HEK293 (cell line): ENCODE data around the gene MYH14.
"Not testable (repeated sequence)": the region's sequence is repeated elsewhere in the genome, so short reads cannot be mapped to it uniquely, and the experiment has no call there.

Experiments
- CTCF ChIA-PET: fragments of 350-600 bp; formaldehyde crosslinking; extraction: SDS; loops from one replicate; lab custom pipeline; 2021; ENCODE audit warnings: antibody characterized with exemption; lab: Yijun Ruan, JAX
- POLR2A ChIA-PET: fragments of 300-600 bp; formaldehyde crosslinking; extraction: SDS; loops from one replicate; lab custom pipeline; 2020; ENCODE audit warnings: antibody characterized with exemption, inconsistent platforms; lab: Yijun Ruan, JAX
- H3K27ac ChIP-seq: fragments of 200-500 bp; sonication (Bioruptor generic); 2 replicates; pipeline ENCODE4 v1.5.1; 2014; ENCODE audit warnings: low read depth, low read length, control low read depth, inconsistent platforms; ENCODE audit errors: extremely low read depth
- H3K36me3 ChIP-seq, 2 experiments: fragments of 200-500 bp in 1 of 2; sonication (Bioruptor generic) in 1 of 2; 1 replicate in 1 of 2; 2 replicates in 1 of 2; pipeline ENCODE4 v1.5.1; 2014 to 2017; ENCODE audit warnings: inconsistent platforms in 2 of 2, low read length in 2 of 2; ENCODE audit not compliant: control insufficient read depth in 2 of 2, insufficient read depth in 1 of 2
- H3K4me1 ChIP-seq: fragments of 200-500 bp; sonication (Bioruptor generic); 2 replicates; pipeline ENCODE4 v1.5.1; 2014; ENCODE audit warnings: mild to moderate bottlenecking, low read length, inconsistent platforms; ENCODE audit not compliant: control insufficient read depth, insufficient read depth
- H3K4me3 ChIP-seq: 2 replicates; pipeline ENCODE4 v1.5.1; 2011; ENCODE audit warnings: low read depth, mild to moderate bottlenecking, control low read depth, low read length, moderate library complexity
- H3K9me3 ChIP-seq: fragments of 200-500 bp; sonication (Bioruptor generic); 2 replicates; pipeline ENCODE4 v1.5.1; 2014; ENCODE audit warnings: low read depth, low read length, inconsistent platforms; ENCODE audit not compliant: control insufficient read depth, insufficient read depth
- EGR2 ChIP-seq: fragments of 450-650 bp; formaldehyde crosslinking; IDR thresholded peaks from 2 replicates; pipeline ENCODE4 v1.5.1; 2016; ENCODE audit warnings: low read depth, missing biosample characterization, missing genetic modification characterization
- WT1 ChIP-seq: fragments of 450-650 bp; formaldehyde crosslinking; IDR thresholded peaks from 2 replicates; pipeline ENCODE4 v1.5.1; 2016; ENCODE audit warnings: missing biosample characterization, missing genetic modification characterization
- ZFHX2 ChIP-seq: fragments of 450-650 bp; formaldehyde crosslinking; conservative IDR thresholded peaks from 2 replicates; pipeline ENCODE4 v1.5.1; 2016; ENCODE audit warnings: missing biosample characterization, missing genetic modification characterization
- ZFP37 ChIP-seq: fragments of 450-650 bp; formaldehyde crosslinking; IDR thresholded peaks from 2 replicates; pipeline ENCODE4 v1.5.1; 2016; ENCODE audit warnings: missing biosample characterization, missing genetic modification characterization
- ZIC2 ChIP-seq: fragments of 450-650 bp; formaldehyde crosslinking; IDR thresholded peaks from 2 replicates; pipeline ENCODE4 v1.5.1; 2016; ENCODE audit warnings: missing biosample characterization, missing genetic modification characterization
- ZNF121 ChIP-seq: fragments of 450-650 bp; formaldehyde crosslinking; IDR thresholded peaks from 2 replicates; pipeline ENCODE4 v1.5.1; 2016; ENCODE audit warnings: missing biosample characterization, missing genetic modification characterization
- ZNF214 ChIP-seq: fragments of 450-650 bp; formaldehyde crosslinking; IDR thresholded peaks from 2 replicates; pipeline ENCODE4 v1.5.1; 2017; ENCODE audit warnings: missing biosample characterization, mild to moderate bottlenecking, missing genetic modification characterization, borderline replicate concordance
- ZNF311 ChIP-seq: fragments of 450-650 bp; formaldehyde crosslinking; IDR thresholded peaks from 2 replicates; pipeline ENCODE4 v1.5.1; 2017; ENCODE audit warnings: missing biosample characterization, missing genetic modification characterization, borderline replicate concordance
- ZNF37A ChIP-seq: fragments of 450-650 bp; IDR thresholded peaks from 2 replicates; pipeline ENCODE4 v1.5.1; 2018; ENCODE audit warnings: missing biosample characterization, missing genetic modification characterization
- ZNF394 ChIP-seq: fragments of 450-650 bp; formaldehyde crosslinking; IDR thresholded peaks from 2 replicates; pipeline ENCODE4 v1.5.1; 2016; ENCODE audit warnings: missing biosample characterization, missing genetic modification characterization, mild to moderate bottlenecking, moderate library complexity, borderline replicate concordance
- ZNF488 ChIP-seq: fragments of 450-650 bp; formaldehyde crosslinking; IDR thresholded peaks from 2 replicates; pipeline ENCODE4 v1.5.1; 2016; ENCODE audit warnings: missing biosample characterization, missing genetic modification characterization
- ZNF585B ChIP-seq: fragments of 450-650 bp; formaldehyde crosslinking; IDR thresholded peaks from 2 replicates; pipeline ENCODE4 v1.5.1; 2016; ENCODE audit warnings: missing biosample characterization, missing genetic modification characterization
- ZNF623 ChIP-seq: fragments of 450-650 bp; formaldehyde crosslinking; IDR thresholded peaks from 2 replicates; pipeline ENCODE4 v1.5.1; 2016; ENCODE audit warnings: missing biosample characterization, missing genetic modification characterization
- ZNF791 ChIP-seq: fragments of 450-650 bp; formaldehyde crosslinking; IDR thresholded peaks from 2 replicates; pipeline ENCODE4 v1.5.1; 2016; ENCODE audit warnings: missing biosample characterization, missing genetic modification characterization
- ZSCAN16 ChIP-seq: fragments of 450-650 bp; formaldehyde crosslinking; IDR thresholded peaks from 2 replicates; pipeline ENCODE4 v1.5.1; 2016; ENCODE audit warnings: missing biosample characterization, missing genetic modification characterization
- TF ChIP-seq, protein P1 (sequence below): fragments of 450-650 bp; formaldehyde crosslinking; IDR thresholded peaks from 2 replicates; pipeline ENCODE4 v1.5.1; 2016; ENCODE audit warnings: missing biosample characterization, missing genetic modification characterization, low read depth
- TF ChIP-seq, protein P2 (sequence below): fragments of 450-650 bp; formaldehyde crosslinking; IDR thresholded peaks from 2 replicates; pipeline ENCODE4 v1.5.1; 2016; ENCODE audit warnings: missing biosample characterization, missing genetic modification characterization

The MYH14 gene

DNA sequence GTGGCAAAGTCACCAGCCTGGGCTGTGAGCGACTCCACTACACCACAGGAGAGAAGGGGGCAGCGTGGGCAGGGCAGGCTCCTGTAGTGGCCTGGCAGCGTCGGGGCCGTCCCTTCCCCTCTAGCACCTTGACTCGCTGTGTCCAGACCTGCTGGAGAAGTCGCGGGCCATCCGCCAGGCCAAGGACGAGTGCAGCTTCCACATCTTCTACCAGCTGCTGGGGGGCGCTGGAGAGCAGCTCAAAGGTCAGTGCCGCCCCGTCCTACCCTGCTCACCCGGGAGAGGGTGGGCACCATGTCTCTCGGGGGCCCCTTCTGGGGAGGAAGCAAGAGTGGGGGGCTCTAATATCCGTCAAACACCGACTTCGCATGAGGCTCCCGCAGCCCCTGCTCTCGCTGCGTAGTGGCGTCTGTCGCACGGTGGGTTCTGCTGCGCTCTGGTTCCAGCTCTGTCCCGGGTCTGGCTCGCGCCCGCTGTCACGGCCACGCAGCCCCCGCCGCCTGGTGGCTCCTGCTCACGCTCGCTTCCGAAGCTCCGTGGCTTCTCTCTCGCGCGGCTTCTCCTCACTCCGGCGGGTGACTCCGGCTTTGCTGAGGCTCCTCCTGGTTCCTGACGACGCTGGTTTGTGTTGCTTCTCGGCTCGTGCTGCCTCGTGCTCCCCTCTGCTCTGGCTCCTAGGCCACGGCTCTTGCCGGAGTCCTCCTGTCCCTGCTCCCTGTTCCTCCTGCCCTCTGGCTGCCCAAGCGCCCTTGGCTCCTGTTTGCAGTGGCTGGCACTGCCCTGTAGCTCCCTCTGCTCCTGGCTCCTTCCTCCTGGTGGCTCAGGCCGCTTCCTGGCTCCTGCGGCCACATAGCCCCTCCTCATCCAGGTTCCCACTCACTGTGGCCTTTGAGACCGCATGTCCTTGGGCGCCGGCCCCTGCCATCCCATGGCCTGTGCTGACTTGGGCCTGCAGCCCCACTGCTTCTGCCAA is 27.2 kb downstream of the MYH14 start (continued):
- TF ChIP-seq, protein P1, sequence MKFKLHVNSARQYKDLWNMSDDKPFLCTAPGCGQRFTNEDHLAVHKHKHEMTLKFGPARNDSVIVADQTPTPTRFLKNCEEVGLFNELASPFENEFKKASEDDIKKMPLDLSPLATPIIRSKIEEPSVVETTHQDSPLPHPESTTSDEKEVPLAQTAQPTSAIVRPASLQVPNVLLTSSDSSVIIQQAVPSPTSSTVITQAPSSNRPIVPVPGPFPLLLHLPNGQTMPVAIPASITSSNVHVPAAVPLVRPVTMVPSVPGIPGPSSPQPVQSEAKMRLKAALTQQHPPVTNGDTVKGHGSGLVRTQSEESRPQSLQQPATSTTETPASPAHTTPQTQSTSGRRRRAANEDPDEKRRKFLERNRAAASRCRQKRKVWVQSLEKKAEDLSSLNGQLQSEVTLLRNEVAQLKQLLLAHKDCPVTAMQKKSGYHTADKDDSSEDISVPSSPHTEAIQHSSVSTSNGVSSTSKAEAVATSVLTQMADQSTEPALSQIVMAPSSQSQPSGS = no peak
- TF ChIP-seq ZNF311 (tag by site-specific recombination) = no peak
- no peak for TF ChIP-seq ZNF37A
- no peak for TF ChIP-seq ZNF488 (tag by site-specific recombination)
- TF ChIP-seq ZSCAN16 (tag by site-specific recombination) = no peak

GRCh38 chr19:50231417-50231816 is 28.0 kb downstream of the MYH14 start:
- CTCF ChIA-PET = interaction anchor here (1.2 kb wide), 1 partner anchor 26 kb away, joined by 4 read pairs; no protein-coding TSS in a partner anchor
- peak; percentile 37; the same call in 1 of the 2 replicates for TF ChIP-seq EGR2
- TF ChIP-seq ZNF121 = peak; percentile 96
- peak; percentile 5; the same call in 1 of the 2 replicates for TF ChIP-seq ZFHX2 (tag by site-specific recombination)
- H3K36me3 ChIP-seq, H3K9me3 ChIP-seq, H3K27ac ChIP-seq, POLR2A ChIA-PET, H3K4me1 ChIP-seq, H3K4me3 ChIP-seq: not testable (repeated sequence)

GRCh38 chr19:50231821-50232220 is 28.4 kb downstream of the MYH14 start:
- Histone ChIP-seq H3K27ac (no peak overlapping the region), H3K4me3 (no peak overlapping the region), H3K4me1 (no peaks in the 10 kb centered on the region), H3K36me3 (no peaks in the 10 kb centered on the region), H3K9me3 (no peaks in the 10 kb centered on the region)
- TF ChIP-seq ZFP37 (tag by site-specific recombination) (no peak), WT1 (tag by site-specific recombination) (no peak), ZNF394 (tag by site-specific recombination) (no peak), ZNF311 (tag by site-specific recombination) (no peak), ZNF791 (tag by site-specific recombination) (no peak)
- TF ChIP-seq, protein P2, sequence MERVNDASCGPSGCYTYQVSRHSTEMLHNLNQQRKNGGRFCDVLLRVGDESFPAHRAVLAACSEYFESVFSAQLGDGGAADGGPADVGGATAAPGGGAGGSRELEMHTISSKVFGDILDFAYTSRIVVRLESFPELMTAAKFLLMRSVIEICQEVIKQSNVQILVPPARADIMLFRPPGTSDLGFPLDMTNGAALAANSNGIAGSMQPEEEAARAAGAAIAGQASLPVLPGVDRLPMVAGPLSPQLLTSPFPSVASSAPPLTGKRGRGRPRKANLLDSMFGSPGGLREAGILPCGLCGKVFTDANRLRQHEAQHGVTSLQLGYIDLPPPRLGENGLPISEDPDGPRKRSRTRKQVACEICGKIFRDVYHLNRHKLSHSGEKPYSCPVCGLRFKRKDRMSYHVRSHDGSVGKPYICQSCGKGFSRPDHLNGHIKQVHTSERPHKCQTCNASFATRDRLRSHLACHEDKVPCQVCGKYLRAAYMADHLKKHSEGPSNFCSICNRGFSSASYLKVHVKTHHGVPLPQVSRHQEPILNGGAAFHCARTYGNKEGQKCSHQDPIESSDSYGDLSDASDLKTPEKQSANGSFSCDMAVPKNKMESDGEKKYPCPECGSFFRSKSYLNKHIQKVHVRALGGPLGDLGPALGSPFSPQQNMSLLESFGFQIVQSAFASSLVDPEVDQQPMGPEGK (tag by site-specific recombination) = no peak
- ChIA-PET POLR2A (interaction anchor here (0.7 kb wide), 1 partner anchor 16 kb away, joined by 6 read pairs; no protein-coding TSS in a partner anchor), CTCF (interaction anchor here (0.6 to 1.2 kb wide), 2 partner anchors 22 to 26 kb away, joined by 4 read pairs; no protein-coding TSS in a partner anchor)

GRCh38 chr19:50232600-50232999 is 29.2 kb downstream of the MYH14 start:
- no peaks in the 10 kb centered on the region for H3K9me3 ChIP-seq
- H3K4me3 ChIP-seq = no peak overlapping the region
- ChIA-PET CTCF (interaction anchor here (0.6 to 1.2 kb wide), 2 partner anchors 21 to 25 kb away, joined by 4 read pairs; no protein-coding TSS in a partner anchor), POLR2A (interaction anchor here (0.7 kb wide), 1 partner anchor 17 kb away, joined by 6 read pairs; no protein-coding TSS in a partner anchor)
- no peaks in the 10 kb centered on the region for H3K36me3 ChIP-seq
- H3K27ac ChIP-seq = no peak overlapping the region
- no peaks in the 10 kb centered on the region for H3K4me1 ChIP-seq
- TF ChIP-seq ZIC2 (tag by site-specific recombination) (no peak), ZNF623 (tag by site-specific recombination) (peak; percentile 98), ZNF214 (no peak), ZNF585B (tag by site-specific recombination) (no peak)
